HUES64 (cell line): ENCODE data around the gene PTPRD.

ENCODE experiments used
- H3K27ac ChIP-seq: 2 replicates; pipeline ENCODE4 v1.7.0; 2013; ENCODE audit warnings: low read depth, low read length, inconsistent platforms
- H3K27me3 ChIP-seq: 2 replicates; pipeline ENCODE4 v1.6.1; 2013; ENCODE audit warnings: mild to moderate bottlenecking, low read length; ENCODE audit not compliant: insufficient read depth
- H3K36me3 ChIP-seq: 2 replicates; pipeline ENCODE4 v1.6.1; 2013; ENCODE audit warnings: mild to moderate bottlenecking, low read length; ENCODE audit not compliant: insufficient read depth
- H3K4me1 ChIP-seq: 2 replicates; pipeline ENCODE4 v1.6.1; 2013; ENCODE audit warnings: mild to moderate bottlenecking, low read length, moderate library complexity; ENCODE audit not compliant: insufficient read depth
- H3K4me3 ChIP-seq: 2 replicates; pipeline ENCODE4 v1.5.1; 2013; ENCODE audit warnings: mild to moderate bottlenecking, low read length, moderate library complexity
- H3K9ac ChIP-seq: 2 replicates; pipeline ENCODE4 v1.6.1; 2013; ENCODE audit warnings: mild to moderate bottlenecking, low read depth, low read length
- H3K9me3 ChIP-seq: 2 replicates; pipeline ENCODE4 v1.6.1; 2013; ENCODE audit warnings: low read depth, low read length; ENCODE audit not compliant: insufficient read depth
- WGBS: fragments of 150-250, 120-280 bp; methylation state at CpG from one replicate; pipeline ENCODE4 v1.1.7; 2013; ENCODE audit warnings: missing lambda C conversion rate; 5-methylcytosine and 5-hydroxymethylcytosine counted together

The PTPRD gene

GRCh38 chr9:10594482-10594881, 18.3 kb downstream of the PTPRD start:
- Histone ChIP-seq H3K9ac (no peak overlapping the region), H3K27ac (no peak overlapping the region), H3K4me1 (no peaks in the 10 kb centered on the region), H3K36me3 (no peaks in the 10 kb centered on the region), H3K9me3 (no peaks in the 10 kb centered on the region; the same call in 1 of the 2 replicates), H3K4me3 (no peak overlapping the region), H3K27me3 (no peaks in the 10 kb centered on the region)
- WGBS, result 100% methylated on average over 2 of the region's 3 CpGs

- Histone ChIP-seq H3K4me3 (no peak overlapping the region), H3K4me1 (no peaks in the 10 kb centered on the region), H3K27me3 (no peaks in the 10 kb centered on the region), H3K27ac (no peak overlapping the region), H3K36me3 (no peaks in the 10 kb centered on the region), H3K9ac (no peak overlapping the region), H3K9me3 (no peaks in the 10 kb centered on the region; the same call in 1 of the 2 replicates)
- 94% methylated on average over 6 of the region's 6 CpGs for WGBS
These were observed 26.4 kb downstream of the PTPRD start for GRCh38 chr9:10586407-10586806.

- H3K4me3 ChIP-seq, result no peak overlapping the region
- 79% methylated on average over 5 of the region's 5 CpGs for whole genome bisulfite sequencing
These were observed 41.1 kb downstream of the PTPRD start for GRCh38 chr9:10571699-10572098.

GRCh38 chr9:10566848-10567247, 46.0 kb downstream of the PTPRD start:
- Histone ChIP-seq H3K4me1 (no peaks in the 10 kb centered on the region), H3K4me3 (no peak overlapping the region), H3K27me3 (no peaks in the 10 kb centered on the region), H3K36me3 (no peaks in the 10 kb centered on the region), H3K9me3 (no peaks in the 10 kb centered on the region), H3K9ac (no peak overlapping the region), H3K27ac (no peak overlapping the region)
- no CpG with 5 or more reads among the region's 1 CpG for WGBS

More at GRCh38 chr9:10571699-10572098, 41.1 kb downstream of the PTPRD start:
- H3K9ac ChIP-seq, result no peak overlapping the region
- no peaks in the 10 kb centered on the region for H3K36me3 ChIP-seq
- no peak overlapping the region for H3K27ac ChIP-seq
- no peaks in the 10 kb centered on the region for H3K4me1 ChIP-seq
- no peaks in the 10 kb centered on the region for H3K9me3 ChIP-seq
- no peaks in the 10 kb centered on the region for H3K27me3 ChIP-seq

- Histone ChIP-seq H3K9ac (no peak overlapping the region), H3K27me3 (no peaks in the 10 kb centered on the region), H3K9me3 (no peaks in the 10 kb centered on the region), H3K36me3 (no peaks in the 10 kb centered on the region), H3K4me3 (no peak overlapping the region), H3K27ac (no peak overlapping the region), H3K4me1 (no peaks in the 10 kb centered on the region)
- WGBS, result no CpG with 5 or more reads among the region's 1 CpG
These were observed 50.0 kb downstream of the PTPRD start for GRCh38 chr9:10562581-10563343.

- Histone ChIP-seq H3K9me3 (no peaks in the 10 kb centered on the region), H3K4me1 (no peaks in the 10 kb centered on the region), H3K4me3 (no peak overlapping the region), H3K27me3 (no peaks in the 10 kb centered on the region), H3K9ac (no peak overlapping the region), H3K27ac (no peak overlapping the region), H3K36me3 (no peaks in the 10 kb centered on the region)
- WGBS, result 81% methylated on average over 1 of the region's 1 CpG
These were observed 64.5 kb downstream of the PTPRD start for GRCh38 chr9:10548348-10548747.

GRCh38 chr9:10538073-10538472, 74.7 kb downstream of the PTPRD start:
- H3K4me3 ChIP-seq, result no peak overlapping the region
- H3K4me1 ChIP-seq, result no peaks in the 10 kb centered on the region
- H3K9me3 ChIP-seq, result no peaks in the 10 kb centered on the region
- no peak overlapping the region for H3K27ac ChIP-seq
- no peaks in the 10 kb centered on the region for H3K27me3 ChIP-seq
- WGBS, result 100% methylated on average over 1 of the region's 2 CpGs
- no peaks in the 10 kb centered on the region for H3K36me3 ChIP-seq
- H3K9ac ChIP-seq, result no peak overlapping the region

GRCh38 chr9:10534850-10535249, 78.0 kb downstream of the PTPRD start:
- Histone ChIP-seq H3K4me3 (no peak overlapping the region), H3K9me3 (no peaks in the 10 kb centered on the region), H3K27me3 (no peaks in the 10 kb centered on the region), H3K4me1 (no peaks in the 10 kb centered on the region), H3K27ac (no peak overlapping the region), H3K9ac (no peak overlapping the region), H3K36me3 (no peaks in the 10 kb centered on the region)
- WGBS, result 87% methylated on average over 1 of the region's 1 CpG

- H3K36me3 ChIP-seq, result no peaks in the 10 kb centered on the region
These were observed 86.8 kb downstream of the PTPRD start for GRCh38 chr9:10525972-10526371.

GRCh38 chr9:10523164-10523563, 89.6 kb downstream of the PTPRD start:
- no peak overlapping the region for H3K4me3 ChIP-seq
- H3K9ac ChIP-seq, result no peak overlapping the region
- H3K27ac ChIP-seq, result no peak overlapping the region
- H3K4me1 ChIP-seq, result no peaks in the 10 kb centered on the region
- H3K27me3 ChIP-seq, result no peaks in the 10 kb centered on the region
- 88% methylated on average over 5 of the region's 5 CpGs for WGBS
- H3K36me3 ChIP-seq, result no peaks in the 10 kb centered on the region
- H3K9me3 ChIP-seq, result no peaks in the 10 kb centered on the region

More at GRCh38 chr9:10525972-10526371, 86.8 kb downstream of the PTPRD start:
- Histone ChIP-seq H3K27ac (no peak overlapping the region), H3K27me3 (no peaks in the 10 kb centered on the region), H3K9me3 (no peaks in the 10 kb centered on the region), H3K9ac (no peak overlapping the region), H3K4me3 (no peak overlapping the region), H3K4me1 (no peaks in the 10 kb centered on the region)
- 92% methylated on average over 1 of the region's 1 CpG for WGBS

GRCh38 chr9:10512144-10512543, 100.7 kb downstream of the PTPRD start:
- Histone ChIP-seq H3K4me1 (no peaks in the 10 kb centered on the region), H3K4me3 (no peak overlapping the region)
- 91% methylated on average over 3 of the region's 3 CpGs for WGBS

GRCh38 chr9:10488937-10489336, 123.9 kb downstream of the PTPRD start:
- Histone ChIP-seq H3K36me3 (no peaks in the 10 kb centered on the region), H3K27me3 (no peaks in the 10 kb centered on the region), H3K4me1 (no peaks in the 10 kb centered on the region), H3K9ac (no peak overlapping the region), H3K27ac (no peak overlapping the region), H3K9me3 (no peaks in the 10 kb centered on the region), H3K4me3 (no peak overlapping the region)
- WGBS, result 94% methylated on average over 4 of the region's 4 CpGs

More at GRCh38 chr9:10512144-10512543, 100.7 kb downstream of the PTPRD start:
- no peaks in the 10 kb centered on the region for H3K9me3 ChIP-seq
- no peak overlapping the region for H3K9ac ChIP-seq
- no peaks in the 10 kb centered on the region for H3K36me3 ChIP-seq
- H3K27ac ChIP-seq, result no peak overlapping the region
- no peaks in the 10 kb centered on the region for H3K27me3 ChIP-seq
